LHCN-M2 (cell line): ENCODE data around the gene ADGRG3. TPM values are rescaled to one million over a fixed set of nuclear protein-coding genes. Genes with fewer than 3 reads are reported as not detected.
A peak's percentile ranks its signal among the peaks of the same experiment; 100 is the strongest.

Experiments
- DNase-seq: peaks from one replicate; pipeline ENCODE4 v3.0.0-alpha.2; 2012; ENCODE audit warnings: low read depth
- polyA plus RNA-seq: library from polyadenylated mRNA; unstranded; fragments of >200 nt; gene quantifications from one replicate; pipeline ENCODE4 v1.2.1, GENCODE V29; 2012; ENCODE audit warnings: missing spikeins
- total RNA-seq: library from RNA; depleted of rRNA; stranded (reverse); fragments of >200 nt; gene quantifications from 2 replicates; pipeline ENCODE4 v1.2.3, GENCODE V29; 2014; rRNA removed

Gene ADGRG3, protein sequence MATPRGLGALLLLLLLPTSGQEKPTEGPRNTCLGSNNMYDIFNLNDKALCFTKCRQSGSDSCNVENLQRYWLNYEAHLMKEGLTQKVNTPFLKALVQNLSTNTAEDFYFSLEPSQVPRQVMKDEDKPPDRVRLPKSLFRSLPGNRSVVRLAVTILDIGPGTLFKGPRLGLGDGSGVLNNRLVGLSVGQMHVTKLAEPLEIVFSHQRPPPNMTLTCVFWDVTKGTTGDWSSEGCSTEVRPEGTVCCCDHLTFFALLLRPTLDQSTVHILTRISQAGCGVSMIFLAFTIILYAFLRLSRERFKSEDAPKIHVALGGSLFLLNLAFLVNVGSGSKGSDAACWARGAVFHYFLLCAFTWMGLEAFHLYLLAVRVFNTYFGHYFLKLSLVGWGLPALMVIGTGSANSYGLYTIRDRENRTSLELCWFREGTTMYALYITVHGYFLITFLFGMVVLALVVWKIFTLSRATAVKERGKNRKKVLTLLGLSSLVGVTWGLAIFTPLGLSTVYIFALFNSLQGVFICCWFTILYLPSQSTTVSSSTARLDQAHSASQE
- not detected in 2 replicates for total RNA-seq
- not detected for polyA plus RNA-seq

DNA sequence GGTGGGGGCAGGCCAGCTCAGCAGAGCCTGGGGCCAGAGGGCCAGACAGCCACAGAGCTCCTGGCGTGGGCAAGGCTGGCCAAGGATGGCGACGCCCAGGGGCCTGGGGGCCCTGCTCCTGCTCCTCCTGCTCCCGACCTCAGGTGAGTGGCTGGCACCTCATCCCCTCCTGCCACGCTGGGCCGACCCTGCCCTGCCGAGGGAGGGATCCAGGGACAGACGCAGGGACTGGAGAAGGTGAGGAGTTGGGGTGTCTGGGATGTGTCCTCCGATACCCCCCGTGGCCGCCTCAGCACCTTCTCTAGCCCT is at the start of gene ADGRG3:
Gene ADGRG3 (plus strand): TSS at position 44 of the 309 bp plus-strand sequence. CDS start 42 bp downstream, at position 86.
- no peak for DNase-seq

DNA sequence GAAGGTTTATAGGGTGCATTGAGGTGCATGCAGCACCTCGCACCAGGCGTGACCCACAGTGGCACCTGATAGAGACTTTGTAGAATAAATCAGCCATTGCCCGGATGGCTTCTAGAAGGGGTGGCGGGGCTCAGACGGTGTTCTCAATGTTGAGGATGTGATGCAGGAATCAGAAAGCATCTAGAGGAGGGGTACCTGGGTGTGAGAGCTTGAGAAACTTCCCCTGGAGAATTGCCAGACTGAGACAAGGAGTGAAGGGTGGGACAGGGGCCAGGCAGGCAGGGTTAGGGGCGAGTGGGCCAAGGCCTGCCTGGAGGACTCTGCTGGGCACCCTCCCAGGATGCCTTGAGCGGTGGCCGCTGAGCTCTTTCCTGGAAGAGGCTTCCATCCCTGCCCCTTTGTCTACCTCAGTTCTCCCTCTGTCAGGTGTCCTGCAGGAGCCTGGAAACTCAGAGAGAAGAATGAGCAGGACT is 48.9 kb upstream of the ADGRG3 start:
- no peak for DNase-seq

DNA sequence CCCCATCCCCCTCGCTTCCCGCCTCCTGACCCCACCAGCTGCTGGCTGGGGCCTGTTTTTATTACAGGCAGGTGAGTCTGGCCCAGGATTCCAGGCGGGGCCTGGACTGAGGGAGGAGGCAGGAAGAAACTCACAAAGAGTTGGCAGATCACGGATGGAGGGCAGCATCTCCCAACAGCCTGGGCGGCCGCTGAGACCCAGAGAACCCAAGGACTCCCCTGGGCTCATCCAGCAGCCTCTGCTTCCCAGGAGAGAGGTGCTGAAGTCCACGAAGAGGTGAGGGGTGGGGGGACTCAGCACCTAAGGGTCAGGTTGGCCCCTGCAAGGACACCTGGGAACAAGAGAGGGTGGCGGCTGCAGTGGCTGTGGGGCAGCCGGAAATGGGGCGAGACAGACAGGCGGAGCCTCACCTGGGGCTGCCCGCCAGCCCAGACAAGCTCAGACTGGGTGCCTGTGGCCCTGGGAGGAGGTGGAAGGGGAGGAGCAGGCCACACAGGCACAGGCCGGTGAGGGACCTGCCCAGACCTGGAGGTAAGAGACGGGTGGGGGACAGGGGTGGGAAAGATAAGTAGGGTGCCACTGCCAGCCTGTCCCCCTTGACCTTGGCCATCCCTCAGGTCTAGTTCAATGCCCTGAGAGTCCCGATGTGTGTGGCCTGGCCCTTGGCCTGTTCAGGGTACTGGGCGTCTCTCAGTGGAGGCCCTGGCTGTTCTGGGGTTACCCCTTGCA is 48.3 kb upstream of the ADGRG3 start:
- no peak for DNase-seq

DNA sequence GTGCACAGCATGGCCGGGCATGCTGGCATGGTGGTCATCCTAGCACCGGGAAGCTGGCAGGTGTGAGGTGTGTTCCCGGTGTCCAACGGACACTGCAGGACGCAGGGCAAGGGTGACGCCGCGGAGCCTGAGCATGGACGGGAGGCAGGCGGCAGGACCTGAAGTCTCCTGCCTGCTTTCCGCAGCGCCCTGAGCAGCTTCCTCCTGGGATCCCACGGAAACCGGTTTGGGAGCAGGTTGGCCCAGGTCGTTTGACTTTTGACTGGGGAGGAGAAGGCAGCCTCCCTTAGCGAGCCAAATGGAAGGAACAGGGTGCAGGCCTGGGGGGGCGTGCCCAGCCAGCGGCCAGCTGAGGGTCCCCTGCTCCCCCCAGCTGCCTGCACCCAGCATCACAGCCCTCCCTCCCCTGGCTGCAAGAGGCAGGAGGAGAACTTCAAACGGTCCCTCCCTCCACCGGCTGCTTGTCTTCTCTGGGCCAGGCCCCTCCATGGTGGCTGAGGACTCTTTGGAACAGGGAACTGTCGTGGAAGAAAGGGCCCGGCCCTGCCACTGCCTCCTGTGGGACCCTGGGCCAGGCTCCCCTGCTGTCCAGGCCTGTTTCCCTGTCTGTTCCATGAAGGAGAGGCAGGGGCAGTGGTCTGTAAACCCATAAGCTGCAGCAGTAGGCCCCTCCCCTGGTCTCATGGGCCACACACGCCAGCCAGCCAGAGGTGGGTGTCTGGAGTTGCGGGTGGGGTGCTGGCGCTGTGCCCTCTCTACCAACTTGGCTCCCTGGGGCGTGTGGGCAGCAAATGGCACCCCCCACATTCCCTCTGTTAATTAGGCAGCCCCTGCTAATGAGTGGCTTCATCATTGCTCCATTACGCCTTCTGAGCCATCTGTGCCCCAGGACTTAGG is 47.5 kb upstream of the ADGRG3 start:
- no peak for DNase-seq

DNA sequence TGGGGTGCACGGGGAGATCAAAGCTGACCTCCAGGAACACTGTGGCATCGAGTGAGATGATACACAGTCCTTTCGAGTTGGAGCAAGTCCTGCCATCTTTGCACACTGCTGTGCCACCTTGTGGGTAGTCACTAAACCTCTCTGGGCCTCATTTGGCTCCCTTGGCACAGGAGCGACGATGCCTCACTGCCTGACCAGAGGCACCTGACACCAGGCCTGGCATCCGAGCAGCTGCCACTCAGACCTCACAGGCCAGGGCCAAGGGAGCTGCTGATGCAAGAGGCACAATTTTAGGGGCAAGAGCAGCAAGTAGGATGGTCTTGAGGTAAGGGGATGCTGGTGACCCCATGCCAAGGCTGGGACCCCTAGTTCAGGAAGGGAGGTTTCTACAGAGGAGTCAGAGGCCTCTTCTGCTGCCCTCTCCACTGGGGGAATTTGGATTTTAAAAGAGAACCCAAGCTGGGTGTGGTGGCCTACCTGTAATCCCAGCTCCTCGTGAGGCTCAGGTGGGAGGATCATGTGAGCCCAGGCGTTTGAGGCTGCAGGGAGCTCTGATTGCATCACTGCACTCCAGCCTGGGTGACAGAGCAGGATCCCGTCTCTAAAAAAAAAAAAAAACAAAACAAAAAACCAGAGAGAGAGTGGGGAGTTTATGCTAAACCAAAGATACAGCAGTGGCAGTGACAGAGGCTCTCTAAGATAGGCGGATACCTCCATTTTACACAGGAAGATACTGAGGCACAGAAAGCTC is 46.4 kb upstream of the ADGRG3 start:
- DNase-seq = no peak

DNA sequence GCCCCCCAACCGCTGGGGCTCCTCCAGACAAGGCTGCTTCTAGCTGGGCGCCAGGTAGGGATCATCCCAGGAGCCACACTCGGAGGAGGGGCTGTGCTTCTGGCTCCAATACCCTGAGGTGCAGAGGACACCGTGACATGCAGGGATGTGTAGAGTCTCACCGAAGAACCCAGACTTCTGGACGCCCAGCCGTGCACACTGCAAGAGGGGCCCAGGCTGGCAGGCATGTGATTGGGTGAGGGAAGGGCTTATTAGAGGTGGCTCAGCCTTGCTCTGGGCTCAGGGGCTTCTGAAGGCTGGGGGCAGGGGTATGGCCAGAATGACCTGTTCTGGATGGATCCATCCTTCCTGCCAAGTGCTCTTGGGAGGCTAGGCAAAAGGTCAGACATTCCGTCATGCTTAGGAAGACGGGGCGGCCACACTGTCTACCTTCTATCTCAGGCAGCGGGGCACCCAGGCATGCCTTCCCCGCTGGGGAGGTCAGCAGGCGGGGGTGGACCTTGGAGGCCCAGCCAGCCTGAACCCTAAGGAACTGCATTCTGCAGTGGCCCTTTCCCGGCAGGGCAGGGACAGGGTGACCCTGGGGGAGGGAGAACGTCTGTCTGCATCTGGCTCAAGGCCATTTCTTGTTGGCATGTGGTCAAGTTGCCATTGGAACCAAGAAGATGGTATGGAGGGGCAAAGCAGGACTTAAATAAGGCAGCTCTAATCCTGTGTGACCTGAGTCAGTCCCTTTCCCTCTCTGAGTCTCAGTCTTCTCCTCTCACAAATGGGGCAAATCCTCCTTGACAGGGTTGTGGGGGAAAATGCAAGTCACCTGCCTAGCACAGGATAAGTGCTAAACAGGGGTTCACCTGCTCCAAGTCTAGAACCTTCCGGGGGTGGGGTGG is 45.5 kb upstream of the ADGRG3 start:
- no peak for DNase-seq

DNA sequence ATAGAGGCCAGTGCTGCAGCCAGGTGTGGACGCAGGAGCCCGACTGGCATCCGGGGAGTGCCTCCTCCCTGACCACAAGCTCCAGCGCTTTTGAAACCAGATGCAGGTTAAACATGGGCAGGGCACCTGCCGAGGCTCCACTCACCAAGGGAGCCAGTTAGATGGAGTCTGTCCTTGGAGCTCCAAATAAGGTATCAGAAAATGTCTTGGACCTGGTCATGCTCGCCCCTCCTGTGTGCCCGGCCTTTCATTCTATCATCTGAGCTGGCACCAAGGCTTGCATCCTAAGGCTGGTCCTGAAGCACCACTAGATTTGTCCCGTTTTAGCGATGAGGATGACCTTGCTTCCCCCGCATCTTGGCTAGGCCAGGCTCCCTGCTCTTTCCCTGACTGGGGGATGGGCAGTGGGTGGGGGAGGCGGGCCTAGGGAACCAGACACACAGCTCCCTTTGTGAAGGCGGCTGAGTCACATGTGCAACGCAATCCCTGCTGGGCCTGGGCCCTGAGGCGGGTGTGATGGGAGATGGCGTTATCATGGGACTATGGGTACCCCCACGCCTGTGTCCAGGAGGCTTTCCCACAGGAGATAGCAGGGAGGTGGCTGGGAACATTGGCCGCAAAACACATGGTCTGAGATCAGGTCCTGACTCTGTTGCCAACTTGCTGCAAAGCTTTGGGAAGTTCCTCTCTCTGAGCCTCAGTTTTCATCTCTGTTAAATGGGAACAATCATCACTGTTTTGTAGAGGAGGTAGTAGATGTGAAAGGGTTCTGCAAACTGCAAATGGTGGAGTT is 44.7 kb upstream of the ADGRG3 start:
- no peak for DNase-seq

DNA sequence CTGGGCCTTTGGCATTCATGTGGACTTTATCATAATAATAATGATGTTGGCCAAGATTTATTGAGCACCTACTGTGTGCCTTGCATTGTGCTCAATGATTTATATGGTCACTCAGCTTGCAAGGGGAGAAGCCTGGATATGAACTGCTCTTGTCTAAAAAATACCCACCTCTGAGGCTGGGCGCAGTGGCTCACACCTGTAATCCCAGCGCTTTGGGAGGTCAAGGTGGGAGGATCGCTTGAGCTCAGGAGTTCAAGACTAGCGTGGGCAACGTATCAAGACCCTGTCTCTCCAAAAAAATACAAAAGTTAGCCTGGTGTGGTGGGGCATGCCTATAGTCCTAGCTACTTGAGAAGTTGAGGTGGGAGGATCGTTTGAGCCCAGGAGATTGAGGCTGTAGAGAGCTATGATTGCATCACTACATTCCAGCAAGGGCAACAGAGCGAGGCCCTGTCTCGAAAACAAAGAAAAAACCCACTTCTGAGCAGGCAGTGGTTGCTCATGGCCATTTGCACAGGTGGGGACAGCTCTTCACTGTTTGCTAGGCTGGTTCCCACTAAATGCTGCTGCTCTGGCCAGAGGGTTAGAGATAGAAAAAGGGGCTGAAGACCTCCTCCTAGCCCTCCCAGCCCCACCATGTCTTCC is 43.9 kb upstream of the ADGRG3 start:
- no peak for DNase-seq

DNA sequence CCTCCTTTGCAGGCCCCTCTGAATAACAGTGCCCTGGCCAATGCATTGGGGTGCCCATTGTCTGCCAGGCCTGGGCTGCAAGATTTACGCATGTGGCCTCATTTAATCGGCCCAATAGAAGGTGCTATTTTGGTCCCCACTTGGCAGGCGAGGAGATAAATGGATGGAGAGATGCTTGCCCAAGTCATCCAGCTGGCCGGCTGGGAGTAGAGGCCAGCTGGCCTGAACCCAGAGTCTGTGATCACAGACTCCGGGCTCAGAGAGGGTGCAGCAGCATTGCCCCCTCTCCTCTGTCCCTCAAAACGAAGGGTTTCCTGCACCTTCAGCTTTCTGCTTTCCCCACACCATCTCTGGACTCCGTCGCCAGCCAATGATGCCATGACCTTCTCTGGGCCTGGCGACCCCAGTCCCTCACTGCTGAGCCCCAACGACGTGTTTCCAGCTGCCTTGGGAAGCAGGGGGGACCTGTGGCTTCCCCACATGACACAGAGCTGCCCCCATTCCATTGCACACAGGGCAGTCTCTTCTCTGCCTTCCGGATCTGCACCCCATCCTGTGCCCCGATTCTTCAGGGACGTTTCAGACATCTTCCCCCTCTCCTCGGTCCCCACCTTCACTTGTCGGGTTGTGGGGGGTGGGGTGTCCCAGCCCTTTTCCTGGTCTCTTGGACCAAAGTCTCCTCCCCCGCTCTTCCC is 43.2 kb upstream of the ADGRG3 start:
- DNase-seq = no peak

DNA sequence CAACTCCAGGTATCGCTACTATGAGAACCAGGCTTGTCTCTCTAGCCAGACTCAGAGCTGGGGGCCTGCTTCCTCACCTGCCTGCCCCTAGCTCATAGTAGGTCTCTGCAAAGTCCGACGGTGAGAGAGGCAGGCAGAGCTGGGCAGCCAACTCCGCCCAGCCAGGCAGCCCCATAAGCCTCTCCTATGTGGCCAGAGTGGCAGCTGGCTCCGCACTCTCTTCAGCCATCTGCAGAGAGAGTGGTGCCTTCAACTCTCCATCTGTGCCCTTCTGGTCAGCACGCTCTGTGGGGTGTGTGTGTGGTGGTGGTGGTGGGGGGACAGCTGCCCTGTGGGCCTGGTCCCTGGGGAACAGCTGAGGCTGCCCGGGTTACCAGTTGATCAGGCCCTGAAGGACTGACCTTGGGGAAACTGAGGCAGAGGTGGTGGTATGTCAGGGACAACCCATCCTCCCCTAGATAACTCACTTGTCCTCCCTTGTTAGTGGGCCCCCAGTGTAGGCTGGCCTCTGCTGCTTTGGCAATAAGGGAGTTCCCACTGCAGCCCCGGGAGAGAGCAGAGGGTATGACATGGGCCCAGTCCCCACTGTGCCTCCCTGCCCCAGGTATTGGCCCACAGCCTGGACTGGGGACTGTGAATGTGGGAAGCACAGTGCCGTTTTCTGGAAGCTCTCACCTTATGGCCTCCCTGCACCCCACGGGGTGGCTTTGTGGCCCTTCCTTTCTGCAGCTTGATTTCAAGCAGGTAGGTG is 41.5 kb upstream of the ADGRG3 start:
- no peak for DNase-seq

DNA sequence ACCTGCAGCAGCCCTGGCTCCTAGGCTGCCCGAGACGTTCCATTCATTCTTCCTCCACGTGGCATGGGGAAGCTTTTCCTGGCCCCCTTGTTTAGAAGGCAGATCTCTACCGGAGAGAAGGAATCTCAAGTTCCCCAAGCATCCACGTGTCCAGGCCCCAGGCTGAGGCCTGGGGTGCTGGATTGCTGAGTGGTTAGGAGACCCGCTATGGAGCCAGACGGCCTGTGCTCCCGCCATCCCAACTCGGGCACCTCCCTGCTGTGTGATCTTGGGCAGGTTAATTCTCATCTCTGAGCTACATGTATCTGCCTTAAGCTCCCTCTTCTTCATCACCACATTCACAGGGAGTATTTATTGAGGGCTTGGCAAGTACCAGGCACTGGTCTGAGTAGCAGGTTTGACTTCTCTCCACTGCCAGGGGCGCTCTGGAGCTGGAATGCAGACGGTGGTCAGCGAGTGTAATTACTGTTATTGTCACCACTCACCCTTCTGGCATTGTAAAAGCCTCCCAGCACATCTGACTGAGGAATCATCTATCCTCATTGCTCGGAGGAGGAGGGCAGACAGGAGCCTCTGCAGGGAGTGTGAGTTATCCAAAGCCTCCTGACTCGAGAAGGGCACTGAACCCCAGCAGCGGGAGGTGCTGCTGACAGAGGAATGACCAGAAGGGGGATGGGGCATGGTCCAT is 40.8 kb upstream of the ADGRG3 start:
- peak; percentile 85 for DNase-seq

DNA sequence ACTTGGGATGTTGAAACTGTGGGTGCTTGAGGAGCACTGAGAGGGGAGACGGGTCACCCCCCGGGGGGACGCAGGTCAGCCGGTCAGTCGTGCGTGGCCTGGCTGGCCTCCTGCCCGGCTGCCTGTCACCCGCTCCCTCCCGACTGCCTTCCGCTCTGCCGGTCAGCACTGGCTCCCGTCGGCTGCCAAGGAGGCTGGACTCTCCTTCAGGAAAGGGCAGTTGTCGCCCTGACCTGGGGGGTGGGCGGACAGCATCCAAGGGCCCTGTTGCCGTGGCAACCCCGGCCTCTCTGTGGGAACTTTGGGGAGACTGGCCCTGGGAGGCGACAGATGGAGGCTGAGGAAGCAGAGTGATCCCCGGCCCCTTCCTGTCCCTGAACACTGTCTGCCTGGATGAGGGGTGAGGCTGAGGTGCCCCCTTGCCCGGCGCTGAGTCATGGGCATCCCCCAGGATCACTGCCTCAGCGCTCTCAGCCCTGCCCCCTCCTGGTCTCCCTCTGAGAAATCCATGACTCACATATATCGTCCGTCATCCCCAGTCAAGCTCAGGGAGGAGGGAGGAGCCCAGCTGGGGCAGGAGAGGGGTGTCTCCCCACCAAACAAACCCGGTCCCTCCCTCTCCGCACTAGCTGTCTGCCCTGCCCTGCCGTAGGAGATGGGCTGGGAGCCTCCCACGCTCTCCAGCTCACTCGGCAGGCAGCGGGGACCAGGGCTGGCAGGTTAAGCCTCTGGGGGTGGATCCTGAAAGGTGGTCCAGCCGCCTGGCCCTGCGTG is 39.9 kb upstream of the ADGRG3 start, which contains the start of gene ADGRG1:
Gene ADGRG1 (plus strand): TSS at position 623 of the 774 bp plus-strand sequence. CDS start 21,658 bp downstream, outside the sequence.
- peak; percentile 93 for DNase-seq

DNA sequence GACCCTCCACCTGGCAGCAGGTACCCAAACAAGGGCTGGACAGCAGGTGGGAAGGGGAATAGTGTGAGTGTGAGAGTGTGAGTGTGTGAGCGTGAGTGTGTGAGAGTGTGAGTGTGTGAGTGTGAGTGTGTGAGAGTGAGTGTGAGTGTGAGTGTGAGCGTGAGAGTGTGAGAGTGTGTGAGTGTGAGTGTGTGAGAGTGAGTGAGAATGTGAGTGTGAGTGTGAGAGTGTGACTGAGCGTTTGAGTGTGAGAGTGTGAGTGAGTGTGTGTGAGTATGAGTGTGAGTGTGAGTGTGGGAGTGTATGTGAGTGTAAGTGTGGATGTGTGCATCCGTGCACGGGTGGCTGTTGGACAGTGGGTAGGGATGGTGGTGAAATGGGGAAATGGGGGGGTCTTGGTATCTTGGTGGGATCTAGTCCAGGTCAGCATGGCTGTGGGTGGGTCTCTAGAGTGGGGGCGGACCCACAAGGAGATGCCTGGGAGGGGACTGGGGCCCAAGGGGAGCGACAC is 39.3 kb upstream of the ADGRG3 start:
- no peak for DNase-seq

DNA sequence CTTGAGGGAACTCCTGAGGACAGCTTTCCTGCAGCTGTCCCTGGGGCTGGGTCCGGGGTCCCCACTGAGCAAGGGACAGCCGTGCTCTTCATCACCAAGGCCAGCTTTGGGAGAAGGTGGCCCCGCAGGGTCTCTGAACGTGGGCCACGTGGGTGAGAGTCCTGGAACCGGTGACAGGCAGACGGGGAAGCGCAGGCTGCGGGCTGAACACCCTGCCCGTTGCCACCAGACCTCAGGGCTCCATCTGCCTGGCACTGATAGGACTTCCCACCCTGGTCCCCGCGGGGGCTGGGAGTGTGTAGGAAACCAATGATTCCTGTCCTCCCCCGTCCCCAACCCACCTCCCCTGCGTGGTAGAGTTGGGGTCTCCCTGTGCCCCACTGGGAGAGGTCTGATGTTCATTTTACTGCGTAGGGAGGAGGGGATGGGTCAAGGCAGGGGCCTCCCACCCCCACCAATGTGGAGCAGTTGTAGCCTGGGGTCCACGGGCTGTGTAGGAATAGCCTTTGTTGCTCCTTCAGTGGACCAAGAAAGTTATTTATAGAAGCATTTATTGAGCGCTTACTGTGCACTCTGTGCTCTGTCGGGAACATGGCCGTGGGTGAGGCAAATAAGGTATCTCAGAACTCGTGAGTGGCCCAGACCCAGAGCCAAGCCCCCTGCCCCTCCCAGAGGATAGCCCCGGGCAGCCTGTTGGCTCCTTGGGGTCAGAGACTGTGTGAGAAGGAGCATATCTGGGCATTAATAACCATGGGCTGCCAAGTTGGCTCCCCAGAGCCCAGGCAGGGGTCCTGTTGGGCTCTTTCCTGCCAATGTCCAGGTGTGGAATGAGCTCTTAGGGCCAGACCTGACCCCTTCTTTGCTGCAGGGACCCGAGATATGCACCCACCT is 38.3 kb upstream of the ADGRG3 start:
- DNase-seq = no peak
